NK-92 treated with Interleukin-12 subunit alpha and Interleukin-12 subunit beta, amount 100 ng/mL, for 24 hours (cell line): ENCODE results near the gene NCK2.
A peak's percentile ranks its signal among the peaks of the same experiment; 100 is the strongest.

Experiments used
- DNase-seq: peaks from one replicate; lab custom pipeline; 2025; lab: John Stamatoyannopoulos, UW

NCK2 gene

DNA sequence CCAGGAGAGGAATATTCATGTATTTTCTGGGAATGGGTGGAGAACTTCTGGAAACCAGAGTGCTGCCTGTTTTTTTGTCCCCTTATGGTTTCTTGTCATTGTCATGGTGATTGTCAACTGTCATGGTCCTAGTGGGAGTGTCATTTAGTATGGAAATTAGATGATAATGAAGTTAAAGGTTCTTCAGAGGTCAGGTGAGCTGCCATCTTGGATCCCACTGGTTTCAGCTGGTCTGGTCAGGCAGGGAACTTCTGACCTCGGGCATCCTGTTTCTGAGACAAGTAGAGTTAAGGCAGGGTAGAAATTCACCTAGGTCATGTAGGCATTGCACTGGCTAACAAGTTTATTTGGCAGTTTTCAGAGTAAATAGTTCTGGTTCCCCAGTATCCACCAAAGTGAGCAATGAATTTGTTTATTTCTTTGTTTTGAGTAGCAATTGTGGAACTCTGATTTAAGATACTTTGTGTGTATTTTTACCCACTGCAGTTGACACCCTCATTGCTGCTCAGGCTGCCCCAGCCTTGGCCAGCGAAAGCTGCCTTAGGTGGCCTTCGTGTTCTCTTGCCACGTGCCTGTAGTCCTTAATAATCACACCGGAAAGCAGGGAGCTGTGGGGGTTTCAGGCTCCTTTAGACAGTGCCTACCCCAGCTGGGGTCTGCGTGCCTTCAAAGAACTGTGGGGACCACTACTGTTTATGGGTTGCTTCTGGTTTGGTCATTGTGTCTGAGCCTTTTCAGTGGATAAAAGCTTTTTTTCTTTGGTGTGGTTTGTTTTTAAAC, 48.7 kb downstream of the NCK2 start:
- DNase-seq = no peak

DNA sequence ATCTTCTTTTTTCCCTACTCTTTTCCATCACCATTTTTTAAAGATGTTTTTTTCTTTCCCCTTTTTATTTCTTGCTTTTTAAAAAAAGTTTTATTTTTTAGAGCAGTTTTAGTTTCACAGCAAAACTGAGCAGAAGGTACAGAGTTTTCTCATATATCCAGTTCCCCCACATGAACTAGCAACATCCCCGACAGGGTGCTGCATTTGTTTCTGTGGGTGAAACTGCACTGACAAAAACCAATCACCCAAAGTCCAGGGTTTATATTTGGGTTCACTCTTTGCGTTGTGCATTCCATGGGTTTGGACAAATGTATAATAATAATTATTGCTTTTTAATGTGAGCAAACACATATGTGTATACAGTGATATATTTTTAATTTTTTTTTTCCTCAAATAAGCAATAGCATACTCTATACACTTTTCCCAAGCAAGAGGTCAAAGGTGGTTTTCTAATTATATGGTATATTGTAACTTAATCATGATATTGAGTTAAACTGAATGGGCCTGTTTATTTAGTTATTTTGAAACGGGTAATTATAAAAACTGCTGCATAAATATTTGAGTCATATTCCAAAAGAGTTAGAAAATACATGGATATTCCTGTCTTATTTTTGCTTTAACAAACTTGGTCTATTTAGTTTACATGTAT, 50.3 kb downstream of the NCK2 start:
- no peak for DNase-seq

DNA sequence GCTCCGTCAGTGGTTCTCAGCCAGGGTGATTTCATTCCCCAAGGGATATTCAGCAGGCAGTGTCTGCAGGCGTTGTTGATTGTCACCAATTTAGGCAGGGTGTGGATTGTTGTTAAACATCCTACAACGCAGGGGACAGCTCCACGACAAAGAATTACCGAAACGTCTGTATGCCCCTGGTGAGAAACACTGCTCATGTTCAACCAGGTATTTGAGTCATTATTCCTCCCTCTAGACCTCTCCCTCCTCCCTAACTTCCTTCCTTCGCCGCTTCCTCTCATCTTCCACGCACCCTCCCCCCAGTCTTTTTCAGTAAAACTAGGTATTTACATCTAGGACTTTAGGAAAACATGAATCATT, 50.8 kb downstream of the NCK2 start:
- no peak for DNase-seq

- no peak for DNase-seq
These were observed 51.5 kb downstream of the NCK2 start for GRCh38 chr2:105796131-105796638.

- no peak for DNase-seq
These were observed 52.1 kb downstream of the NCK2 start for GRCh38 chr2:105796791-105797190.

DNA sequence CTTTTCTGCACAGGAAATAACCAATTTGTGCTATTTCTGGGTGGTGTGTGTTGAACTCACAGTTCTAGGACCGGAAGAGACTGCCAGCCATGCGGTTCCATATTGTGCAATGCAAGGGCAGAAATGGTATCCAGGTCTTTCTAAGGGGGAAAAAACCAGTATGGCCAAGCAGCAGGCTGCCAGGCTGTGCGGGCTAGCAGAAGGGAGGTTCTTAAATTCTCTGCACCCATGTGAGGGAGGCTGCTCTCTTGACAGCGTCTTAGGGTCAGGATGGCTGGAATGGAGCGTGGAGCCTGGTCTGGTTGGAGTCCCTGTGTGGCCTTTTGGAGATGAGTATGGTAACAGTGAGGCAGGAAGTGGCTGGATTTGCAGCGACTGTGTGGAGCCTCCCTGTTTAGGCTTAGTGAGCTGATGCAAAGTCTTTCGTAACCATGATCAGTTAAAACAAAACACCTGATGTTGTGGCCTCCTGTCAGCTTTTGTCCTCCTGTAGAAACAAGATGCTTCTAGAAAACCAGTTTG, 52.6 kb downstream of the NCK2 start:
- DNase-seq = peak; percentile 59

- DNase-seq = no peak
These were observed 53.9 kb downstream of the NCK2 start for GRCh38 chr2:105798595-105798994.

- no peak for DNase-seq
These were observed 55.5 kb downstream of the NCK2 start for GRCh38 chr2:105800036-105800713.

DNA sequence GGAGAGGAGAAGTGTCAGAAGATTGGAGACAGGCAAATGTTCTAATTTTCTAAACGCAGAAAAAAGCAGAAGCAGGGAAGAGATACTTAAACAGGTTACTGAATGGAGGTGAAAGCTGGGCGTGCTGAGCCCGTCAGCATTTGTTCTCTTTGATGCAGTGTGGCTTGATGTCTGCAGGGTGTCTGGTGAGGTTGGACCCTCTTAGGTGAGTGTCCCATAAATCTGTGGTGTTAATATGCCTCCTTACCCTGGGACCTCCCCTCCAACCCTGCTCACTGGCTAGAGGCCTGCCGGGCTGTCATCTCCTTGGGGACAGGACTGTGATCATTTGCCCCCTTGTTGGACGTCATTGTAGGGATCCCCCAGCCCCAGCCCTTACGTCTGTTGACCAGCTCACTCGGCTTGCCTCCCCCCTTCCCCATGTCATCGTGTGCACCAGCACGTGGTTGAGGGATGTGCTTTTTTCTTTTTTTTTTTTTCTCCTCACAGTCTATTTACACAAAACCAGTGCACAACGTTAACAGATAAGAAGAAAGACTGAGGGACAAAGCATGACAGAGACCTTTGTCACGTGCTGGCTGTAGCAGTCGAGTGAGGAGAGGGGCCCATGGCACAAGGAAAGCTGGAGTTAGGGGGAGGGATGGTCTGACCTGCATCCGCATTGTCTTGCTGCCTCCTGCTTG, 56.4 kb downstream of the NCK2 start:
- DNase-seq = no peak

DNA sequence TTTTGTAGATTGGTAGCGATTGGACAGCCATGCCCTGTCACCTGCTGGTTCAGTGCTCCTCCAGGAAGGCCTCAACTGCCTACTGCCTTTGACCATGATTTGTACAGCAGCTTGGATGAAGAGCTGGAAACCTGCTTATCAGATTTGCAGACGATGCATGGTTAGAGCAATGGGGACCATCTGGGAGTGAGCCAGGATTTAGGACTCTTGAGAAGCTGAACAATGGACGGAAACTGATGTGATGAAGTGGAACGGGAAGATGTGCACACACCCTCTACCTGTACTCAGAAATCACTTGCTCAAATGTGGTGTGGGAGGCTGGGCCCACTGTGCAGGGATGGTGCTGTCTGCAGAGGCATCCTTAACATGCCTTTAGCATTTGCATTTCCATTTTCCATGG, 57.2 kb downstream of the NCK2 start:
- DNase-seq = no peak

DNA sequence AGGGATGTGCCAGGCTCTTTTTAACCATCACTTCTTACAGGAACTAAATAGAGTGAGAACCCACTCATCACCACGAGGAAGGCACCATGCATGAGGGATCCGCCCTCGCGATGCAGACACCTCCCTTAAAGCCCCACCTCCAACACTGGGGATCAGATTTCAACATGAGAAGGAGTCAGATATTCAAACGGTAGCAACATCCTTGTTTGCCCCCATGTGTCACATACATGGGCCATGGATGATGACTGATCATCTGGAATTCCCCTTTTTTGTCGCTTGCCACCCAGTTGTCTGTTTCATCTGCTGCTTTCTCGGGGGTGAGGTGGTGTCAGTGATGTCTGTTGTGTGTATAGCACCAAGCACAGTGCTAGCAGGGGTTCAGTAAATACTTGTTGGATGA, 57.9 kb downstream of the NCK2 start:
- DNase-seq = peak; percentile 31

DNA sequence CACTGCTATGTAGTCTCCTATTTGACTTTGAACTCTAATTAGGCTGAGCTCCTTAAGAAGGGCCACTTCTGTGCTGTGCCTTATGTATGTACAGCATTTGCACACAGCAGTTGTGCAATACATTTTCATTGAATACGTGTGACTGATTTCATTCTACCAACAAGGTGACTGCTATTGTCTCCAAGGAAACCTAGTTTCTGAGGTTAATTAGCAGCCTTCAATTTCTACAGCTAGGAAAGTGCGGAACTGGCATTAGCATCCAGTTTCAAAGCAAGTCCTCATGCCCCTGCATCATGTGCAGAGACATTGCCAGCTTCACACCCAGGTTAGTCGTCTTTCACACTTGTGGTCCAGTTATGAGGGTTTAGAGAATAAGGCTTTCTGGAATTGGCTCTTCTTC, 58.6 kb downstream of the NCK2 start:
- no peak for DNase-seq

GRCh38 chr2:105803773-105804172, 59.1 kb downstream of the NCK2 start:
- no peak for DNase-seq

- no peak for DNase-seq
These were observed 59.6 kb downstream of the NCK2 start for GRCh38 chr2:105804266-105804665.

DNA sequence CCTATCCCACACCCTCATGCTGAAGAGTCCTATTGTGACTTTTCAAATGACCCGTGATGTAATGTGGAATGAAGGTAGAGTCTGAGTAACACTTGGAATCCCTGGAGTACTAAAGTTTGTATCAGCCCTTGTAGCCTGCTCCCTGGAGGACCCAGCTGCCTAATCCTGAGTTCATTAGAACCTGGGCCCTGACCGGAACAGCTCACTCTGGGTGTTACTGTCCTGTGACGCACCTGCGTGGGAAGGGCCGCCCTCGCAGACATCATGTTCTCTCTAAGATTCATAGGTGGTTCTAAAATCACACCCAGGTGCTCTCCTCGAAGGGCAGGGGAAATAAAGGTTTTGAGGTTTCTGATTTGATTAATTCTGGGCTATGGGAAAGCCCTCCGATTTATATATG, 62.3 kb downstream of the NCK2 start:
- DNase-seq = no peak

DNA sequence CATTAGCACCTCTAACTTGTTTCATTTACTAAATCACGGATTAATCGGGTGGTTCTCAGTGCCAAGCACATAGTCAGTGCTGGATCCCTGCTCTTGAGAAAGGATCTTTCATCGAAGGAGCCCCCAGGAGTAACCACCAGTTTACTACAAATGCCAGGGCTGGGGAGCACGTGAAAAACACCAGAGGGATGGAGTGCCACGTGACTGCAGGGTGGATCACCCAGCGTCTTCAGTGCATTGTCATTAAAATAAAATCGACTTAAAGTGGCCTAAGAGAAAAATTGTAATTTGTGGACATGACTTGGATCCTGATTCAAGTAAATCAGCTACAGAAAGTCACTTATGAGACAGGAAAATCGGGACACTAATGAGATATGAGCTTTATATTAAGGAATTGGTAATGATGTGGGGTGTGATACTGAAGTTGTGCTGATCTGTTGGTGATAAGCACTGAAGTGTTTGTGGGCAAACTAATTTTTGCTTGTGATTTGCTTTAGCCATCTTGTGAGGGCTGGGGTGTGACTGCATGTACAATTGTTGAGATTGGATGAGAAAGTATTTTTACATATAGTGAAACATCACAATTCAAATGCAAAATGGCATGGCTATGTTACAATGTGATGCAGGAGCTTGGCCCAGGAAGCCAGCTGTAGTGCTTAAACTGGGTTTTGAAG, 63.8 kb downstream of the NCK2 start:
- no peak for DNase-seq

GRCh38 chr2:105809097-105809473, 64.4 kb downstream of the NCK2 start:
- DNase-seq = no peak

DNA sequence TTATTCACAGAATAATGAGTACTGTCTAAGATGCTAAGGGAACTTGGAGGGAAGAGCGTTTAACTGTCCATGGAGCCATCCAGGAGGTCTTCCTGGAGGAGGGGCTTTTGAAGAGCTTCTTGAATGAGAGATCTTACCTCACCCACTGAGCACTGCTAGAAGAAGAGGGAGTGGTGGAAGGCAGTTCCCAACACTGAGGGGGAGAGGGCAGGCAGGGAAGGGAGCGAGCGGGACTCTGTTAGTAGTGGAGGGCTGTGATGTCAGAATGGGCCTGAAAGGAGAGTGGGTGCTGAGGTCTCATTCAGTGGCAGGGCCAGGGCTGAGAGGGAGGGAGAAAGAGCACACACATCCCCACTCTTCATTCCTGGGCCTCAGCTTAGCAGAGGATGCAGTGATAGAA, 65.0 kb downstream of the NCK2 start:
- DNase-seq = no peak

DNA sequence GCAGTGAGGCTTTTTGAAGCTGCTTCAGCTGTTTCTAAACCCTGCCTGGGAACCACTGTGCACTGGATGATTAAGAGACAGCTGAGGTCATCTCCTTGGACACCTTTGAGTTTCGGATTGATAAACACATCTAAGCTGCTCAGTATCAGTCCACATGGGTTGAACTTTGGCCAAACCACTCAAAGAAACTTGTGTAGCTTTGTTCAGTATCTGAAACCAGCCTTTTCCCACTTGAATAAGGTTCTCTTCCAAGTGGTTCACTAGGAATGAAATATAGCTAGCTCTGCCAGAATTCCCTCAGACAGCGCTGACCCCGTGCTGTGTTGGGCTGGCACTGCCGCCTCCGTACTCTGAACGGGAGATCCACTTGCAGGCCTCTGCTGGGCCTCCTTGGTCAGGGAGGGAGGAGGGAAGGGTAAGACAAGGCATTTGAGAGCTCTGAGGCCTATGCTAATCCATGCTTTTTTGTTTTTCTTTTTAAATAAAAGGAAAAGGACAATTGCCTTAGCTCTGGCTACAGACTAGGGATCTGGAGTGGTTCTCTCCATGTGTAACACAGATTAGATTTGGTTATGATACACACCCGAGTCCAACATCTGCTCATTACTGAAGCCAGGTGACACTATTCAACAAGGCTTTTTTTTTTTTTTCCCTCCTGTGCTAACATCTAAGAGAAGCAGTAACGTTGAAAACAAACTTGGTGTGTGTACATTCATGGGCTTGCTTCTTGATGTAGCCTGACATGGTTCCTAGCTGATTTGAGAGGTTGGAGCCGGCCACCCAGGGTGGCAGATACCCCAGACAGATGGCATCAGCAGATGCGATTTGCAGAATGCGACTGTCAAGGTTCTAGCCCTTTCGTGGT, 67.7 kb downstream of the NCK2 start:
- DNase-seq = no peak

- DNase-seq = no peak
These were observed 68.3 kb downstream of the NCK2 start for GRCh38 chr2:105813045-105813315.

DNA sequence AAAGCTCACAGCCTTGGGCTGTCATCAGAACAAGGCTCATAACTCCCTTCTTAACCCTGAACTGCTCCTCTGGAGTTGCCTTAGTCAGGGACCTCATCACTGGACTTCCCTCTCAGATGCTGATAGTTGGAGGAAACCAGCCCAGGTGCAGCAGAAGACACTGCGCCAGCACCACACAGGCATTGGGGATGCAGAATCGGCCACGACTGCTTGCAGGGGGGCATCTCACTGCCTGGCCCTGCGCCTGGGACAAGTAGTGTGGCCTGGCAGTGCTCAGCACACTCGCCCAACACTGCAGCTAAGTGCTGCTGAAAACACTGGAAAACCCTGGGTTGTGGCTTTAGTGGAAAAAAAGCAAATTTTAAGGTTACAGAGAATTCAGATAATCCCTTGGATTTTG, 68.7 kb downstream of the NCK2 start:
- no peak for DNase-seq
